ENCODE data around the gene SLC16A9. TPM values are rescaled to one million over a fixed set of nuclear protein-coding genes. Genes with fewer than 3 reads are reported as not detected.

SLC16A9 gene
- total RNA-seq, 1 experiment from 2014 or later, result 0.13 TPM

DNA sequence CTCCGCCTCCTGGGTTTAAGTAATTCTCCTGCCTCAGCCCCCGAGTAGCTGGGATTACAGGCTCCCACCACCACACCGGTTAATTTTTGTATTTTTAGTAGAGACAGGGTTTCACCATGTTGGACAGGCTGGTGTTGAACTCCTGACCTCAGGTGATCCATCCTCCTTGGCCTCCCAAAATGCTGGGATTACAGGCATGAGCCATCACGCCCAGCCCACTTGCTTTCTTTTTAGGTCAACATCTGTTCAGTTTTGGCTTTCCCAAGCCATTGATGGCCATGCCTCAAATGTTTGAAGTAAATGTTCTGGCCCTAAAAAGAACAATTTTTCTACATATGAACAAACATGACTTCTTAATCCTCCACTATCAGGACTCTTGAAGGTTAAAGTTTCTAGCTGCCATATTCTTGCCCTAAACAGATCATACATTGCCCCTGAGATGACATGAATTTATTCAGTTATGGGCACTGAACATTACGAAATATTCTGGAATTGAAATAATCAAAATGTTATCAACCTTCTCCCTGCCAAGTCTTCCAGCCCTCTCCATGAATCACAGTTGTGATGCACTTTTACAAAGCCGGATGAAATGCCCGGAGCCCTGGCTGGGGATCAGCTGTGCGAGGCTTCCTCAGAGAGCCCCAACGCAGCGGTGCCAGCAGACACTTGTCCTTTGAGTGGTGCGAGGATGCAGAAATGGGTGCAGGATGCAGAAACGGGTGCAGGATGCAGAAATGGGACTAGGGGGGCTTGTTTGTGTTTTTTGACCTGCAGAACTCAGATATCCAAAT is 40.7 kb upstream of the SLC16A9 start:
- POLR2A ChIA-PET, result no interaction called here
- no peak for ATAC-seq
- Histone ChIP-seq H3K9me3 (ENCODE audit: control insufficient read depth, insufficient read depth, low read depth, low read length) (no peaks in the 10 kb centered on the region), H3K36me3 (ENCODE audit: control insufficient read depth, insufficient read depth, low read length) (no peaks in the 10 kb centered on the region), H3K4me1 (ENCODE audit: control insufficient read depth, insufficient read depth, low read length) (no peaks in the 10 kb centered on the region), H3K4me3 (ENCODE audit: low read depth in 2 of 2, low read length in 2 of 2) (no peak overlapping the region), H3K27ac (ENCODE audit: low read length) (no peak overlapping the region), H3K27me3 (ENCODE audit: control insufficient read depth, insufficient read depth, low read length) (peaks cover 4% of the 10 kb centered on the region; the same call in 1 of the 2 replicates)
- BruUV-seq (replicated peaks), result no TSS peak
- intact Hi-C loops (cut with micrococcal nuclease; ENCODE audit: unreplicated experiment) (no loop called here), in situ Hi-C loops (cut with HindIII; ENCODE audit: low pct_unique_long_range_greater_than_20kb, low sequenced_read_pairs) (no loop called here)
- CTCF ChIA-PET, result no interaction called here
- DNase-seq (ENCODE audit: low read depth, low spot score), result no peak
- TF ChIP-seq, protein P1, sequence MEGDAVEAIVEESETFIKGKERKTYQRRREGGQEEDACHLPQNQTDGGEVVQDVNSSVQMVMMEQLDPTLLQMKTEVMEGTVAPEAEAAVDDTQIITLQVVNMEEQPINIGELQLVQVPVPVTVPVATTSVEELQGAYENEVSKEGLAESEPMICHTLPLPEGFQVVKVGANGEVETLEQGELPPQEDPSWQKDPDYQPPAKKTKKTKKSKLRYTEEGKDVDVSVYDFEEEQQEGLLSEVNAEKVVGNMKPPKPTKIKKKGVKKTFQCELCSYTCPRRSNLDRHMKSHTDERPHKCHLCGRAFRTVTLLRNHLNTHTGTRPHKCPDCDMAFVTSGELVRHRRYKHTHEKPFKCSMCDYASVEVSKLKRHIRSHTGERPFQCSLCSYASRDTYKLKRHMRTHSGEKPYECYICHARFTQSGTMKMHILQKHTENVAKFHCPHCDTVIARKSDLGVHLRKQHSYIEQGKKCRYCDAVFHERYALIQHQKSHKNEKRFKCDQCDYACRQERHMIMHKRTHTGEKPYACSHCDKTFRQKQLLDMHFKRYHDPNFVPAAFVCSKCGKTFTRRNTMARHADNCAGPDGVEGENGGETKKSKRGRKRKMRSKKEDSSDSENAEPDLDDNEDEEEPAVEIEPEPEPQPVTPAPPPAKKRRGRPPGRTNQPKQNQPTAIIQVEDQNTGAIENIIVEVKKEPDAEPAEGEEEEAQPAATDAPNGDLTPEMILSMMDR (IDR thresholded peaks at IDR 0.05), result no peak
- no peak for TF ChIP-seq POLR2AphosphoS5 (IDR thresholded peaks at IDR 0.05; ENCODE audit: low read depth, low read length)
- no peak for TF ChIP-seq TCF7L2 (IDR thresholded peaks at IDR 0.05; ENCODE audit: low read depth, low read length)
- TF ChIP-seq SIN3A (IDR thresholded peaks at IDR 0.05; ENCODE audit: borderline replicate concordance, insufficient read depth, low read depth, low read length), result no peak
- TF ChIP-seq, protein P2, sequence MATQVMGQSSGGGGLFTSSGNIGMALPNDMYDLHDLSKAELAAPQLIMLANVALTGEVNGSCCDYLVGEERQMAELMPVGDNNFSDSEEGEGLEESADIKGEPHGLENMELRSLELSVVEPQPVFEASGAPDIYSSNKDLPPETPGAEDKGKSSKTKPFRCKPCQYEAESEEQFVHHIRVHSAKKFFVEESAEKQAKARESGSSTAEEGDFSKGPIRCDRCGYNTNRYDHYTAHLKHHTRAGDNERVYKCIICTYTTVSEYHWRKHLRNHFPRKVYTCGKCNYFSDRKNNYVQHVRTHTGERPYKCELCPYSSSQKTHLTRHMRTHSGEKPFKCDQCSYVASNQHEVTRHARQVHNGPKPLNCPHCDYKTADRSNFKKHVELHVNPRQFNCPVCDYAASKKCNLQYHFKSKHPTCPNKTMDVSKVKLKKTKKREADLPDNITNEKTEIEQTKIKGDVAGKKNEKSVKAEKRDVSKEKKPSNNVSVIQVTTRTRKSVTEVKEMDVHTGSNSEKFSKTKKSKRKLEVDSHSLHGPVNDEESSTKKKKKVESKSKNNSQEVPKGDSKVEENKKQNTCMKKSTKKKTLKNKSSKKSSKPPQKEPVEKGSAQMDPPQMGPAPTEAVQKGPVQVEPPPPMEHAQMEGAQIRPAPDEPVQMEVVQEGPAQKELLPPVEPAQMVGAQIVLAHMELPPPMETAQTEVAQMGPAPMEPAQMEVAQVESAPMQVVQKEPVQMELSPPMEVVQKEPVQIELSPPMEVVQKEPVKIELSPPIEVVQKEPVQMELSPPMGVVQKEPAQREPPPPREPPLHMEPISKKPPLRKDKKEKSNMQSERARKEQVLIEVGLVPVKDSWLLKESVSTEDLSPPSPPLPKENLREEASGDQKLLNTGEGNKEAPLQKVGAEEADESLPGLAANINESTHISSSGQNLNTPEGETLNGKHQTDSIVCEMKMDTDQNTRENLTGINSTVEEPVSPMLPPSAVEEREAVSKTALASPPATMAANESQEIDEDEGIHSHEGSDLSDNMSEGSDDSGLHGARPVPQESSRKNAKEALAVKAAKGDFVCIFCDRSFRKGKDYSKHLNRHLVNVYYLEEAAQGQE (IDR thresholded peaks at IDR 0.05; ENCODE audit: insufficient read depth in 1 of 2, low read depth in 2 of 2, low read length in 1 of 2), result no peak

DNA sequence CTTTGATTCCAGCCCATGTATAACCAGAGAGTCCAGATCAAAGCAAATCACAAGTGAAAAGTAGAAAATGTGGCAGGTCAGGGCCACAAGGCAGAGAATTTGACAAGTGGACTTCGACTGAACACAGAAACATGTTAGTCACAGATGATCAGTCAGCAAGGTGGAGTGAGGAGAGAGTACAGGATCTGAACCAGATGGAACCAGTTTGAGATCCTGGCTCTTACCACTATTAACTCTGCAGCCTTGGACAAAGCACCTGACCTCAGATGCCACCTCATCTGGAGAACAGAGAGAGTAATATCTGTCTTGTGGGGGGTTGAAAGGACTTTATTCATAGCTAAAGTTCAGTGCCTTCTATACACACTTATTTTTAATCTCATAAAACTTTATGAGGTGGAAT is 39.2 kb upstream of the SLC16A9 start:
- no TSS peak for BruUV-seq (replicated peaks)
- ChIA-PET CTCF (no interaction called here), POLR2A (no interaction called here)
- in situ Hi-C loops (cut with HindIII; ENCODE audit: low pct_unique_long_range_greater_than_20kb, low sequenced_read_pairs), result no loop called here
- TF ChIP-seq, protein P1 (IDR thresholded peaks at IDR 0.05), result no peak
- no peak overlapping the region for H3K4me3 ChIP-seq (ENCODE audit: low read depth in 2 of 2, low read length in 2 of 2)
- H3K27me3 ChIP-seq (ENCODE audit: control insufficient read depth, insufficient read depth, low read length), result peaks cover 4% of the 10 kb centered on the region; the same call in 1 of the 2 replicates
- no peaks in the 10 kb centered on the region for H3K36me3 ChIP-seq (ENCODE audit: control insufficient read depth, insufficient read depth, low read length)
- DNase-seq (ENCODE audit: low read depth, low spot score) (no peak), ATAC-seq (no peak)
- H3K9me3 ChIP-seq (ENCODE audit: control insufficient read depth, insufficient read depth, low read depth, low read length), result no peaks in the 10 kb centered on the region
- no peaks in the 10 kb centered on the region for H3K4me1 ChIP-seq (ENCODE audit: control insufficient read depth, insufficient read depth, low read length)
- intact Hi-C loops (cut with micrococcal nuclease; ENCODE audit: unreplicated experiment), result no loop called here
- no peak overlapping the region for H3K27ac ChIP-seq (ENCODE audit: low read length)

Data from Panc1 (cell line).